A673 (cell line): ENCODE measurements around the gene RAE1. TPM values are rescaled to one million over a fixed set of nuclear protein-coding genes. Genes with fewer than 3 reads are reported as not detected.
A peak's percentile ranks its signal among the peaks of the same experiment; 100 is the strongest.

Source experiments
- Bru-seq: library from RNA; stranded (reverse); fragments of 400-500 nt; gene quantifications from one replicate; lab custom pipeline; 2021; lab: Mats Ljungman, UMichigan
- BruChase-seq, 2 experiments: library from RNA; stranded (reverse); fragments of 400-500 nt; gene quantifications; one replicate each; lab custom pipeline; 2021; lab: Mats Ljungman, UMichigan
- BruUV-seq: library from RNA; stranded (reverse); fragments of 400-500 nt; replicated peaks from 2 replicates; lab custom pipeline; 2021; lab: Mats Ljungman, UMichigan
- CTCF ChIA-PET: fragments of 300-600 bp; sonication (Branson Sonifier 250); formaldehyde crosslinking; loops from one replicate; lab custom pipeline; 2022; ENCODE audit warnings: antibody characterized with exemption; lab: Charles Lee
- POLR2A ChIA-PET: fragments of 300-600 bp; sonication (Branson Sonifier 250); formaldehyde crosslinking; loops from one replicate; lab custom pipeline; 2022; ENCODE audit warnings: antibody characterized with exemption; ENCODE audit not compliant: low non-redundant PET; lab: Charles Lee
- DNase-seq: peaks from one replicate; pipeline ENCODE4 v3.0.0-alpha.2; 2015; ENCODE audit warnings: low spot score
- H3K27ac ChIP-seq: fragments of 200-600 bp; sonication (generic); 2 replicates; pipeline ENCODE4 v1.5.1; 2016; ENCODE audit warnings: mixed run types, low read depth, mild to moderate bottlenecking, mixed read lengths, antibody characterized with exemption, low read length; ENCODE audit not compliant: poor library complexity, severe bottlenecking
- H3K27me3 ChIP-seq: fragments of 200-600 bp; sonication (generic); replicated peaks from 2 replicates; pipeline ENCODE4 v1.6.1; 2017; ENCODE audit warnings: mixed run types, low read depth, mild to moderate bottlenecking, mixed read lengths, antibody characterized with exemption, low read length; ENCODE audit not compliant: insufficient read depth, poor library complexity
- H3K36me3 ChIP-seq: fragments of 200-600 bp; sonication (generic); 2 replicates; pipeline ENCODE4 v1.6.1; 2016; ENCODE audit warnings: mixed run types, mild to moderate bottlenecking, mixed read lengths, antibody characterized with exemption, low read length; ENCODE audit not compliant: insufficient read depth, poor library complexity, severe bottlenecking
- H3K4me1 ChIP-seq: fragments of 200-600 bp; sonication (generic); 2 replicates; pipeline ENCODE4 v1.6.1; 2017; ENCODE audit warnings: mixed run types, mild to moderate bottlenecking, mixed read lengths, antibody characterized with exemption, low read length; ENCODE audit not compliant: insufficient read depth, poor library complexity, severe bottlenecking
- H3K4me3 ChIP-seq: fragments of 200-600 bp; sonication (generic); 2 replicates; pipeline ENCODE4 v1.5.1; 2016; ENCODE audit warnings: low read depth, mixed run types, mild to moderate bottlenecking, mixed read lengths, low read length; ENCODE audit not compliant: poor library complexity, severe bottlenecking
- H3K9me3 ChIP-seq: fragments of 200-600 bp; sonication (generic); 2 replicates; pipeline ENCODE4 v1.6.1; 2016; ENCODE audit warnings: mixed run types, low read depth, mild to moderate bottlenecking, mixed read lengths, antibody characterized with exemption, low read length; ENCODE audit not compliant: poor library complexity, severe bottlenecking
- CTCF ChIP-seq: fragments of 300-800, 200-600 bp; sonication (generic); conservative IDR thresholded peaks from 2 replicates; pipeline ENCODE4 v1.5.1; 2017; ENCODE audit warnings: low read depth, mild to moderate bottlenecking, antibody characterized with exemption, low read length, moderate library complexity, mixed read lengths
- EZH2 ChIP-seq: fragments of 200-600 bp; sonication (generic); IDR thresholded peaks from 2 replicates; pipeline ENCODE4 v1.6.1; 2017; ENCODE audit warnings: borderline replicate concordance, low read depth, mild to moderate bottlenecking, mixed read lengths, antibody characterized with exemption, low read length; ENCODE audit not compliant: poor library complexity, severe bottlenecking
- intact Hi-C: fragments of 100-400 bp; cut with micrococcal nuclease; formaldehyde crosslinking; loops from one replicate; pipeline ENCODE4 v1.10.0; 2022; ENCODE audit not compliant: unreplicated experiment
- long read RNA-seq: library from polyadenylated mRNA; stranded (forward); transcript quantifications from one replicate; pipeline ENCODE4 v2.0.0, GENCODE V29; 2022
- total RNA-seq: library from RNA; stranded (reverse); gene quantifications from 2 replicates; pipeline ENCODE4 v1.2.3, GENCODE V29; 2021

The RAE1 gene
- total RNA-seq (59.4 and 70.9 TPM in 2 replicates), Bru-seq, nascent RNA (percentile 88 among the genes with signal in this experiment), BruChase-seq, experiment 1, labeled RNA remaining after a 2-hour chase (percentile 79 among the genes with signal in this experiment), BruChase-seq, experiment 2, labeled RNA remaining after a 6-hour chase (percentile 76 among the genes with signal in this experiment)
- long read RNA-seq, transcript RAE1-203 (12 exons, 2,639 nt), result major isoform, 271 of 309 reads
- long read RNA-seq, transcript RAE1-201 (12 exons, 2,362 nt), result minor isoform, 11 of 309 reads
- long read RNA-seq, partial matches to known transcripts, result 4 of 309 reads
- long read RNA-seq, other reads (novel, unspliced or antisense), result 22 of 309 reads

GRCh38 chr20:57351042-57351783 lies at the start of gene RAE1:
Gene RAE1, plus strand, starts transcription at chr20:57351255. Its CDS starts 2,784 bp downstream, at chr20:57354039.
- Histone ChIP-seq H3K9me3 (no peaks in the 10 kb centered on the region), H3K4me3 (peak within 1 kb of the TSS; percentile 84), H3K36me3 (no peaks in the 10 kb centered on the region), H3K27ac (peak within 1 kb of the TSS; percentile 93), H3K27me3 (no peaks in the 10 kb centered on the region), H3K4me1 (no peaks in the 10 kb centered on the region)
- TF ChIP-seq CTCF (no peak), EZH2 (no peak)
- ChIA-PET POLR2A (no interaction called here), CTCF (no interaction called here)
- no TSS peak for BruUV-seq
- intact Hi-C loops, result loop anchor here (5.0 kb wide), 1 partner anchor 799 kb away; no protein-coding TSS in a partner anchor
- peak; percentile 96 for DNase-seq

- intact Hi-C loops, result no loop called here
- Histone ChIP-seq H3K9me3 (no peaks in the 10 kb centered on the region), H3K4me1 (no peaks in the 10 kb centered on the region), H3K36me3 (no peaks in the 10 kb centered on the region), H3K27me3 (peaks cover 59% of the 10 kb centered on the region), H3K4me3 (no peak overlapping the region), H3K27ac (no peak overlapping the region)
- DNase-seq, result no peak
- POLR2A ChIA-PET, result no interaction called here
- CTCF ChIA-PET, result no interaction called here
- BruUV-seq, result no TSS peak
- TF ChIP-seq CTCF, result no peak
- no peak for TF ChIP-seq EZH2
Measured at GRCh38 chr20:57306747-57307146, 44.3 kb upstream of the RAE1 start.

GRCh38 chr20:57308451-57309271 lies 42.4 kb upstream of the RAE1 start:
- CTCF ChIA-PET, result no interaction called here
- no TSS peak for BruUV-seq
- intact Hi-C loops, result no loop called here

More at GRCh38 chr20:57308451-57309271, 42.4 kb upstream of the RAE1 start:
- Histone ChIP-seq H3K27ac (no peak overlapping the region), H3K4me3 (no peak overlapping the region), H3K9me3 (no peaks in the 10 kb centered on the region), H3K27me3 (peaks cover 78% of the 10 kb centered on the region), H3K36me3 (no peaks in the 10 kb centered on the region), H3K4me1 (no peaks in the 10 kb centered on the region)
- DNase-seq, result no peak
- POLR2A ChIA-PET, result no interaction called here
- TF ChIP-seq EZH2 (no peak), CTCF (no peak)
